Measurements from ENCODE around the gene CXCL3. TPM values are rescaled to one million over a fixed set of nuclear protein-coding genes. Genes with fewer than 3 reads are reported as not detected.
A peak's percentile ranks its signal among the peaks of the same experiment; 100 is the strongest.

Gene CXCL3
- polyA plus RNA-seq, 1 donor (not counting 4 experiments of a cell fraction or from before 2014, with no cell fraction given) = 10.8 TPM

GRCh38 chr4:73989928-73990327 is 48.6 kb downstream of the CXCL3 start:
- dilution Hi-C loops (cut with MboI; ENCODE audit: extremely low pct_ligation_motif_present, low sequenced_read_pairs) = no loop called here
- FAIRE-seq = no peak
- TF ChIP-seq EZH2 (IDR thresholded peaks at IDR 0.05; ENCODE audit: low read length) = no peak
- no peak for TF ChIP-seq CTCF (optimal IDR thresholded peaks at IDR 0.05 in 1 of 3, IDR thresholded peaks at IDR 0.05 in 1 of 3, conservative IDR thresholded peaks at IDR 0.05 in 1 of 3; ENCODE audit: extremely low read depth in 1 of 3, insufficient read depth in 2 of 3, low read length in 3 of 3)

GRCh38 chr4:73989031-73989430 is 49.5 kb downstream of the CXCL3 start:
- no peaks in the 10 kb centered on the region for H3K9me1 ChIP-seq (ENCODE audit: control insufficient read depth, extremely low read depth, insufficient read depth, low read length)
- FAIRE-seq = peak; percentile 23
- DNase-seq (ENCODE audit: low read depth, low spot score) = no peak
- no peak for TF ChIP-seq CTCF (optimal IDR thresholded peaks at IDR 0.05 in 1 of 3, IDR thresholded peaks at IDR 0.05 in 1 of 3, conservative IDR thresholded peaks at IDR 0.05 in 1 of 3; ENCODE audit: extremely low read depth in 1 of 3, insufficient read depth in 2 of 3, low read length in 3 of 3)
- TF ChIP-seq EZH2 (IDR thresholded peaks at IDR 0.05; ENCODE audit: low read length) = no peak
- H3K4me1 ChIP-seq (ENCODE audit: control insufficient read depth, extremely low read depth, insufficient read depth, low read length) = no peaks in the 10 kb centered on the region
- H3K9ac ChIP-seq (ENCODE audit: control insufficient read depth, extremely low read depth, insufficient read depth, low read length) = no peak overlapping the region
- no peaks in the 10 kb centered on the region for H3K79me2 ChIP-seq (ENCODE audit: control insufficient read depth, insufficient read depth, low read length)
- H3K27ac ChIP-seq (ENCODE audit: control insufficient read depth, insufficient read depth, low read length) = no peak overlapping the region
- no peaks in the 10 kb centered on the region for H3K36me3 ChIP-seq (ENCODE audit: control insufficient read depth in 2 of 2, extremely low read depth in 1 of 2, insufficient read depth in 2 of 2, low read length in 2 of 2)
- no peaks in the 10 kb centered on the region for H4K20me1 ChIP-seq (ENCODE audit: control insufficient read depth, extremely low read depth, insufficient read depth, low read length)
- no peaks in the 10 kb centered on the region for H3K9me3 ChIP-seq (ENCODE audit: control insufficient read depth, low read depth, low read length)
- H2AFZ ChIP-seq (ENCODE audit: control insufficient read depth, low read length) = no peak overlapping the region
- no peaks in the 10 kb centered on the region for H3K27me3 ChIP-seq (ENCODE audit: control insufficient read depth, extremely low read depth, insufficient read depth, low read length)
- dilution Hi-C loops (cut with MboI; ENCODE audit: extremely low pct_ligation_motif_present, low sequenced_read_pairs) = no loop called here
- no peak overlapping the region for H3K4me3 ChIP-seq (ENCODE audit: control insufficient read depth in 2 of 3, extremely low read depth in 1 of 3, insufficient read depth in 2 of 3, low read depth in 1 of 3, low read length in 3 of 3)
- no peak overlapping the region for H3K4me2 ChIP-seq (ENCODE audit: control insufficient read depth, extremely low read depth, insufficient read depth, low read depth, low read length)

More at GRCh38 chr4:73989928-73990327, 48.6 kb downstream of the CXCL3 start:
- Histone ChIP-seq H3K9me1 (ENCODE audit: control insufficient read depth, extremely low read depth, insufficient read depth, low read length) (no peaks in the 10 kb centered on the region), H3K4me1 (ENCODE audit: control insufficient read depth, extremely low read depth, insufficient read depth, low read length) (no peaks in the 10 kb centered on the region), H3K9ac (ENCODE audit: control insufficient read depth, extremely low read depth, insufficient read depth, low read length) (no peak overlapping the region), H3K27me3 (ENCODE audit: control insufficient read depth, extremely low read depth, insufficient read depth, low read length) (no peaks in the 10 kb centered on the region), H3K4me2 (ENCODE audit: control insufficient read depth, extremely low read depth, insufficient read depth, low read depth, low read length) (no peak overlapping the region), H3K36me3 (ENCODE audit: control insufficient read depth in 2 of 2, extremely low read depth in 1 of 2, insufficient read depth in 2 of 2, low read length in 2 of 2) (no peaks in the 10 kb centered on the region), H3K79me2 (ENCODE audit: control insufficient read depth, insufficient read depth, low read length) (no peaks in the 10 kb centered on the region), H2AFZ (ENCODE audit: control insufficient read depth, low read length) (no peak overlapping the region), H3K9me3 (ENCODE audit: control insufficient read depth, low read depth, low read length) (no peaks in the 10 kb centered on the region), H4K20me1 (ENCODE audit: control insufficient read depth, extremely low read depth, insufficient read depth, low read length) (no peaks in the 10 kb centered on the region), H3K4me3 (ENCODE audit: control insufficient read depth in 2 of 3, extremely low read depth in 1 of 3, insufficient read depth in 2 of 3, low read depth in 1 of 3, low read length in 3 of 3) (no peak overlapping the region), H3K27ac (ENCODE audit: control insufficient read depth, insufficient read depth, low read length) (no peak overlapping the region)
- DNase-seq (ENCODE audit: low read depth, low spot score) = no peak

Data from keratinocyte (primary cell).